GM19035 (cell line): ENCODE results near the gene TNFRSF4.
"Not testable (repeated sequence)": the region's sequence is repeated elsewhere in the genome, so short reads cannot be mapped to it uniquely, and the experiment has no call there.

Source experiments
- ATAC-seq: cut with Tn5 transposase; IDR thresholded peaks from one replicate; pipeline ENCODE4 v1.9.1; 2021; ENCODE audit not compliant: unreplicated experiment

Gene TNFRSF4

DNA sequence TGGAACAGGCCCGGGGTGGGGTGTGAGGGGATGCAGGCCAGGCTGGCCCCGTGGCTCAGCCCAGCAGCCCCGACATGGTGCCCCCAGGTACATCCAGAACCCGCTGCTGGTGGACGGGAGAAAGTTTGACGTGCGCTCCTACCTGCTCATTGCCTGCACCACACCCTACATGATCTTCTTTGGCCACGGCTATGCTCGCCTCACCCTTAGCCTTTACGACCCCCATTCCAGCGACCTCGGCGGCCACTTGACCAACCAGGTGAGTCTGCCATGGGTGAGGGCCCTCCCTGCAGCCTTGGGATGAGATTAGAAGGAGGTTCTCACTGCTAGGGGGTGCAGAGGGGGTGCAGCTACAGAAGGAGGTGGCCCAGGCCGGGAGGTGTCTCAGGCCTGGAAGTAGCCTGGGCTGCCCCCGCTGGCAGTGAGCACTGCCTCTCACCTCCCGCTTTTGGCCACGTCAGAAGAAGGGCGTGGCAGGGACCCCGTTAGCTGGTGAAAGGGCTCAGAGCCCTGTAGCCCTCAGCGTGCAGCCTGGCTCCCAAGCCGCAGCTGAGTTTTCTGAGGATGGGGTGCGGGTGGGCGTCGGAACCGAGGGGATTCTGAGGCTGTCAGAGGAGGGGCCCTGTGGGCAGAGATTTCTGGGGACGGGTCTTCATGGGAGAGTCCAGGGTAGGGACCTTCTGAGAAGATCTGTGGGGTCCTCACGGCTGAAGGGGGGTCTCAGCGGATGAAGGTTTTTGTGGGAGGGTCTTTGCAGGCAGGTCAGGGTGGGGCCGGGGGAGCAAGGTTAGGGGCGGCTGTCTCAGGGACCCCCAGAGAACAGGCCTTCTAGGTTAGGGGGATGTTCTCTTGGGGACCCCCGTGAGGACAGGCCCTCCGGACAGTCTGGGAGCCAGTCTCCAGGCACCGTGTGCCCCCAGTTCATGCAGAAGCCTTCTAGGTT is 29.8 kb downstream of the TNFRSF4 start:
- ATAC-seq, result no peak

DNA sequence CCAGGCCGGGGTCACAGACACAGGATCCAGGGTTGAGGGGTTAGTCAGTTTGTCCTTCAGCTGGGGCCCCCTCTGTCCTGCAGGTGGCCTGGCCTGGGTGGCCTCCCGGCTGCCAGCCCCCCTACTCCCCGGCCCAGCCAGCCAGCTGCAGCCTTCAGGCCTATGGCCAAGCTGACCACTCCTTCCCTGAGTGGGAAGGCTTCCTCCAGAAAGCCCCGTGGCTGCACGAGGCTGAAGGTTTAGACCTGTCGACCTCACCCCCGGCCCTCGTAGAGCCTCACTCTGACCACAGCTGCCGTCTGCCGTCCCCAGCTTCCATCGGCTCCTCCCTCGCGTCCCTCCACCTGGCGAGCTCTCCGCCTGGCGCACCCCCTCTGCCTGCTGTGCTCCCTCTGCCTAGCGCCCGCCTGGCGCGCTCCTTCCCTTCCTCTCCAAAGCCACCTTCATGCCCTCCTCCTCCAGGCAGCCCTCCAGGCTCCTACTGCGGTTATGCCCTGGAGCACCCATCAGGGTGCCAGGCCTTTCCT is 30.7 kb downstream of the TNFRSF4 start:
- no peak for ATAC-seq

- ATAC-seq, result no peak
Measured at GRCh38 chr1:1182491-1183220, 31.3 kb downstream of the TNFRSF4 start.

DNA sequence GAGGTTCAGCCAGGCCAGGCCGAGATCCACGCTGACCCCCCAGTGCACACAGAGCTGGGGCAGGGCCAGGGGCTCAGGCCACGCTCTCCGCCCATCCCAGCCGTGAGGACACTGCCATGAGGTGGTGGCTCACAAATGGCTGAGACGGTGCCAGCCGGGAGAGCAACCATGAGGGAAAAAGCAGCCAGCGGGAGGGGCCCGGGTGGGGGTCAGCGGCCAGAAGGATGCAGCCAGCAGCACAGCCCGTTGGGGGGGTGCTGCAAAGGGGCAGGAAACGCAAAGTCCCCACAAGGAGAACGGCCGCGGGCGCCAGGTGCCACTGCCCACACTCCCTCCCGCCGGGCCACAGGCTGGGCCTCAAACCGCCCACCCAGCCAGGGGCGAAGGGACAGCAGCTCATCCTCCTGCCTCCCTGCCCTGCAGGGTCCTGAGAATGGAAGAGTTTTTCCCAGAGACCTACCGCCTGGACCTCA is 32.0 kb downstream of the TNFRSF4 start:
- no peak for ATAC-seq

GRCh38 chr1:1181129-1181937 is 32.6 kb downstream of the TNFRSF4 start:
- no peak for ATAC-seq

GRCh38 chr1:1179983-1180861 is 33.7 kb downstream of the TNFRSF4 start:
- no peak for ATAC-seq

- no peak for ATAC-seq
Measured at GRCh38 chr1:1179346-1179982, 34.5 kb downstream of the TNFRSF4 start.

GRCh38 chr1:1178794-1179331 is 35.1 kb downstream of the TNFRSF4 start:
- no peak for ATAC-seq

GRCh38 chr1:1177452-1178206 is 36.3 kb downstream of the TNFRSF4 start:
- ATAC-seq, result no peak

- no peak for ATAC-seq
Measured at GRCh38 chr1:1176931-1177330, 37.0 kb downstream of the TNFRSF4 start.

- not testable (repeated sequence) for ATAC-seq
Measured at GRCh38 chr1:1176063-1176761, 37.7 kb downstream of the TNFRSF4 start.

DNA sequence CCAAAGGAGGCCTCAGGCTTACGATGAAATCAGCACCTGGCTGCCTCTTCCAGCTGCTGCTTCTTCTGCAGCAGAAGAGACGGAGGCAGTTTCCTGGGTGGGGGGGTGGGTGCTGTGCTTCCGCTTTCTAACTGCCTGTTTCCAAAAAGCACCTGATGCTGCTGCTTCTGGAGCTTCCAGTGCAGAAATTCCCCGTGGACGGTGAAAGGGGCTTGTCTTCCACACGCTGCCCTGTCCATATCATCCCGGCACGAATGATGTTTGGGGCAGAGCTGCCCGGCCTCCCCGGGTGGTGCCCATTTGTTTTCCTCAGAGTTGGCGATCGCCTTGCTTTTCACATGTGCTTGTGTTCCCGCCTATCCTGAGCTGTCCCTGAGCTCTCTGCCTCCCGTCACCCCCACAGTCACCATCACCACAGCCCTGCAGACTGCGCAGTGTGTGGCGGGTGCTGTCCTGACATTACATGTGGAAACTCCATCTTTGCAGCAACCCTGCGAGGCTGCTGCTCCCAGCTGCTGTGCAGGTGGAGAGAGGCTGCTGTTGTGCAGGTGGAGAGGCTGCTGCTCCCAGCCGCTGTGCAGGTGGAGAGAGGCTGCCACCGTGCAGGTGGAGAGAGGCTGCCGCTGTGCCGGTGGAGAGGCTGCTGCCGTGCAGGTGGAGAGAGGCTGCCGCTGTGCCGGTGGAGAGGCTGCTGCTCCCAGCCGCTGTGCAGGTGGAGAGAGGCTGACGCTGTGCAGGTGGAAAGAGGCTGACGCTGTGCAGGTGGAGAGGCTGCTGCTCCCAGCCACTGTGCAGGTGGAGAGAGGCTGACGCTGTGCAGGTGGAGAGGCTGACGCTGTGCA is 38.5 kb downstream of the TNFRSF4 start:
- no peak for ATAC-seq

DNA sequence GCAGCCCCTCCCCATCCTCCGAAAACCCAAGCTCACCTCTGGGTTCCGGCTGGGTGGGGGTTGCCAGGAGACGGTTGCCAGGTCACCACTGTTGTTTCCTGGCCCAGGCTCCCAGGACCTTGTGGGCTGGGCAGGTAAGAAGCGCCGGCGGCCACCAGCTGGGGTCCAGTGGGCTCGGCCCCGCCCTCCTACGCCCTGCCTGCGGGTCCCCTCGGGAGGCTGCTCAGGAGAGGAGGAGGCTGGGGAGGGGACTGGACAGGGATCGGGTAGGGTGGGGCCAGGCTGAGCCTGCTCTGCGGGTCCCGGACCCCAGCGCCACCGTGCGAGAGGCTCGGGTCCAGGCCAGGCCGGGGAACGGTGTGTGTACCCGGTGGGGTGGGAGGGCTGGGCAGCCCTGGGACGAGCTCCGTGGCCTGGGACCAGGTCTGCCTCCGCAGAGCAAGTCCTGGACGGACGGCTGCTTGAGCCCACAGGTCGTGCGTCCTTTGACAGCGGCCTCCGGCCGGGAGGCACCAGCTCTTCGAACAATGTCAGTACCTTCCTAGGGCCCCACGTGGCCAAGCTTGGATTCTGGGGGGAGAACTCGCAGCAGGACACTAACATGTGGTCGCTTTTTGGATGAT is 40.0 kb downstream of the TNFRSF4 start, which contains the start of gene TTLL10:
TTLL10 (plus strand) TSS at position 88 of the 623 bp plus-strand sequence. CDS start 5,336 bp downstream, outside the sequence.
- no peak for ATAC-seq

DNA sequence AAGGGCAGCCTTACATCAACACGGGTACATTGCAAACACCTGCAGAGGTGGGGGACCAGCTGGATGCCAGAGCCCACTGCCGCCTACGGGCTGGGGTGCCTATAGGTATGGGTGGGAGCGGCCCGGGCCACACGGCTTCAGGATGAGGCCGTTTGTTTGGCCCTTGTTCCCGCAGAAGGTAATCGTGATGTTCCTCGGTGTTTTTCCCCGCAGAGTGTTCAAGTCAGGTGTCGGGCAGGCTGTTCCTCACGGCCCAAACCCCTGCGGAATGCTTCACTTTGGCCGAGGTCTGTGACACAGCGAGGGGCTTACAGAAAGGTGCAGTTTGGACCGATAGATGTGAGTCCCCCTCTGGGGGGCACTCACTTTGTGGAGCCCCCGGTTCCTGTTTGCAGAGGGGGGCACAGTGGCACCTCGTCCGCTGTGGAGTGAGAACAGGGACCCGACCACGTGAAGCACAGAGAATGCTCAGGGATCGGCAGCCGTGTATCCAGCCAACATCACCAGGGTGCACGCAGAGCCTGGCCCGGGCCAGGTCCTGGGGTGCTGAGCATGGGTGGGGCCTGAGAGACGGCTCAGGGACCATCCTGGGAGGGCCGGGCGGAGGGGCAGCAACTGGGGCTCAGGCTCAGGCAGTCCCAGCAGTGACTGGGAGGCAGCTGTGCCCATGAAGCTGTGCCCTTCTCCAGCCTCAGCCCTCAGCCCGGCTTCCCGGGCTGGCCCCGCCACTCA is 40.7 kb downstream of the TNFRSF4 start:
- ATAC-seq, result no peak

GRCh38 chr1:1171546-1172340 is 42.2 kb downstream of the TNFRSF4 start:
- ATAC-seq, result no peak
